IMR-90 (cell line): ENCODE measurements around the gene PTX4. TPM values are rescaled to one million over a fixed set of nuclear protein-coding genes. Genes with fewer than 3 reads are reported as not detected.

ENCODE experiments used
- ATAC-seq: fragments of 200-7000 bp; cut with Tn5 transposase; 2 replicates; pipeline ENCODE4 v1.9.1; 2020; ENCODE audit warnings: low read depth, mild to moderate bottlenecking, moderate library complexity
- BruUV-seq: library from RNA; stranded (reverse); fragments of 400-500 nt; replicated peaks from 2 replicates; lab custom pipeline; 2021; lab: Mats Ljungman, UMichigan
- CTCF ChIA-PET: fragments of 300-600 bp; formaldehyde crosslinking; extraction: SDS; loops from one replicate; lab custom pipeline; 2021; ENCODE audit warnings: antibody characterized with exemption; lab: Yijun Ruan, JAX
- POLR2A ChIA-PET: fragments of 300-600 bp; sonication (Branson Sonifier 250); formaldehyde crosslinking; loops from one replicate; lab custom pipeline; 2022; ENCODE audit warnings: antibody characterized with exemption; ENCODE audit not compliant: unreplicated experiment; lab: Charles Lee
- DNase-seq: peaks from one replicate; pipeline ENCODE4 v3.0.0; 2013
- H2AFZ ChIP-seq: replicated peaks from 2 replicates; pipeline ENCODE3; 2013; ENCODE audit warnings: low read length, mild to moderate bottlenecking; ENCODE audit not compliant: poor library complexity
- H2AK5ac ChIP-seq: 2 replicates; pipeline ENCODE4 v1.6.1; 2013; ENCODE audit warnings: low read depth, low read length, inconsistent platforms
- H2AK9ac ChIP-seq: replicated peaks from 2 replicates; pipeline ENCODE3; 2013; ENCODE audit warnings: mild to moderate bottlenecking, low read depth, low read length, moderate library complexity; ENCODE audit not compliant: poor library complexity
- H2BK120ac ChIP-seq: 2 replicates; pipeline ENCODE4 v1.6.1; 2013; ENCODE audit warnings: low read depth, low read length, inconsistent platforms
- H2BK15ac ChIP-seq: 3 replicates; pipeline ENCODE4 v1.6.1; 2013; ENCODE audit warnings: low read depth, low read length, inconsistent platforms
- H2BK20ac ChIP-seq: 2 replicates; pipeline ENCODE4 v1.6.1; 2013; ENCODE audit warnings: low read depth, mild to moderate bottlenecking, inconsistent platforms, low read length, moderate library complexity
- H2BK5ac ChIP-seq: 2 replicates; pipeline ENCODE4 v1.6.1; 2013; ENCODE audit warnings: mild to moderate bottlenecking, low read depth, low read length, inconsistent platforms; ENCODE audit not compliant: poor library complexity, severe bottlenecking
- H3K14ac ChIP-seq: replicated peaks from 2 replicates; pipeline ENCODE4 v1.6.1; 2013; ENCODE audit warnings: low read depth, low read length, inconsistent platforms
- H3K18ac ChIP-seq: 2 replicates; pipeline ENCODE4 v1.6.1; 2013; ENCODE audit warnings: low read depth, low read length, control low read depth
- H3K23ac ChIP-seq: 2 replicates; pipeline ENCODE4 v1.6.1; 2013; ENCODE audit warnings: low read depth, low read length, inconsistent platforms
- H3K27ac ChIP-seq: 2 replicates; pipeline ENCODE4 v1.5.1; 2013; ENCODE audit warnings: mild to moderate bottlenecking, control low read depth, low read length; ENCODE audit not compliant: insufficient read depth
- H3K27me3 ChIP-seq: 2 replicates; pipeline ENCODE4 v1.6.1; 2013; ENCODE audit warnings: low read length; ENCODE audit not compliant: control insufficient read depth, insufficient read depth
- H3K36me3 ChIP-seq: 2 replicates; pipeline ENCODE4 v1.6.1; 2013; ENCODE audit warnings: low read length, mixed read lengths; ENCODE audit not compliant: control insufficient read depth, insufficient read depth
- H3K4ac ChIP-seq: 2 replicates; pipeline ENCODE4 v1.6.1; 2013; ENCODE audit warnings: low read depth, low read length, inconsistent platforms
- H3K4me1 ChIP-seq: 2 replicates; pipeline ENCODE4 v1.6.1; 2013; ENCODE audit warnings: low read length, mixed read lengths; ENCODE audit not compliant: control insufficient read depth, insufficient read depth
- H3K4me2 ChIP-seq: 2 replicates; pipeline ENCODE4 v1.6.1; 2013; ENCODE audit warnings: low read depth, mild to moderate bottlenecking, control low read depth, low read length, moderate library complexity
- H3K4me3 ChIP-seq: 2 replicates; pipeline ENCODE4 v1.5.1; 2013; ENCODE audit warnings: low read depth, mild to moderate bottlenecking, control low read depth, low read length, moderate library complexity; ENCODE audit not compliant: insufficient read depth
- H3K56ac ChIP-seq: 2 replicates; pipeline ENCODE4 v1.6.1; 2013; ENCODE audit warnings: low read length, inconsistent platforms; ENCODE audit not compliant: insufficient read depth; ENCODE audit errors: extremely low read depth
- H3K79me1 ChIP-seq, 2 experiments: 2 replicates each; pipeline ENCODE4 v1.6.1; 2013; ENCODE audit warnings: low read length in 2 of 2, inconsistent platforms in 1 of 2, low read depth in 1 of 2
- H3K9ac ChIP-seq: 2 replicates; pipeline ENCODE4 v1.6.1; 2013; ENCODE audit warnings: low read depth, low read length, control low read depth
- H3K9me1 ChIP-seq: 2 replicates; pipeline ENCODE4 v1.6.1; 2013; ENCODE audit warnings: low read length, inconsistent platforms; ENCODE audit not compliant: insufficient read depth
- H3K9me3 ChIP-seq: 2 replicates; pipeline ENCODE4 v1.6.1; 2013; ENCODE audit warnings: low read length; ENCODE audit not compliant: control insufficient read depth, insufficient read depth
- H4K20me1 ChIP-seq: 2 replicates; pipeline ENCODE4 v1.6.1; 2013; ENCODE audit warnings: low read length, inconsistent platforms; ENCODE audit not compliant: insufficient read depth
- H4K5ac ChIP-seq: 2 replicates; pipeline ENCODE4 v1.6.1; 2013; ENCODE audit warnings: mild to moderate bottlenecking, low read depth, low read length, control low read depth
- H4K8ac ChIP-seq, 2 experiments: 2 replicates each; pipeline ENCODE4 v1.6.1; 2013; ENCODE audit warnings: low read depth in 2 of 2, low read length in 2 of 2, control low read depth in 1 of 2, inconsistent platforms in 1 of 2
- H4K91ac ChIP-seq: 2 replicates; pipeline ENCODE4 v1.6.1; 2013; ENCODE audit warnings: low read depth, low read length, inconsistent platforms; ENCODE audit not compliant: insufficient read depth
- BHLHE40 ChIP-seq: fragments of 150-350 bp; IDR thresholded peaks from 2 replicates; pipeline ENCODE4 v1.6.1; 2016; ENCODE audit warnings: mild to moderate bottlenecking, low read depth, low read length
- CEBPB ChIP-seq: IDR thresholded peaks from 2 replicates; pipeline ENCODE4 v1.6.1; 2012; ENCODE audit warnings: low read depth, low read length, improper control_type of control experiment
- CHD1 ChIP-seq: IDR thresholded peaks from 2 replicates; pipeline ENCODE4 v1.6.1; 2012; ENCODE audit warnings: low read depth, low read length, improper control_type of control experiment
- ELK1 ChIP-seq: fragments of 150-350 bp; IDR thresholded peaks from 2 replicates; pipeline ENCODE4 v1.6.1; 2016; ENCODE audit warnings: low read depth, mild to moderate bottlenecking, low read length, moderate library complexity, borderline replicate concordance
- FOS ChIP-seq: fragments of 150-350 bp; IDR thresholded peaks from 2 replicates; pipeline ENCODE4 v1.6.1; 2016; ENCODE audit warnings: low read depth, low read length
- MAFK ChIP-seq: IDR thresholded peaks from 2 replicates; pipeline ENCODE4 v1.6.1; 2012; ENCODE audit warnings: low read depth, low read length, improper control_type of control experiment
- MAZ ChIP-seq: IDR thresholded peaks from 2 replicates; pipeline ENCODE4 v1.6.1; 2012; ENCODE audit warnings: low read depth, mild to moderate bottlenecking, low read length, improper control_type of control experiment, moderate library complexity, borderline replicate concordance
- MXI1 ChIP-seq: IDR thresholded peaks from 2 replicates; pipeline ENCODE4 v1.6.1; 2012; ENCODE audit warnings: low read depth, mild to moderate bottlenecking, low read length, moderate library complexity, borderline replicate concordance
- NFE2L2 ChIP-seq: fragments of 150-350 bp; IDR thresholded peaks from 2 replicates; pipeline ENCODE4 v1.6.1; 2016; ENCODE audit warnings: low read depth, mild to moderate bottlenecking, low read length
- POLR2A ChIP-seq: IDR thresholded peaks from 2 replicates; pipeline ENCODE4 v1.6.1; 2012; ENCODE audit warnings: mild to moderate bottlenecking, low read depth, low read length
- RAD21 ChIP-seq: IDR thresholded peaks from 2 replicates; pipeline ENCODE4 v1.6.1; 2012; ENCODE audit warnings: low read length, improper control_type of control experiment
- RCOR1 ChIP-seq: IDR thresholded peaks from 2 replicates; pipeline ENCODE4 v1.6.1; 2012; ENCODE audit warnings: mild to moderate bottlenecking, low read length, improper control_type of control experiment; ENCODE audit not compliant: insufficient replicate concordance
- RFX5 ChIP-seq: IDR thresholded peaks from 2 replicates; pipeline ENCODE4 v1.8.0; 2012; ENCODE audit warnings: low read depth, mild to moderate bottlenecking, low read length, moderate library complexity
- SMC3 ChIP-seq: fragments of 150-350 bp; IDR thresholded peaks from 2 replicates; pipeline ENCODE4 v1.6.1; 2016; ENCODE audit warnings: low read depth, mild to moderate bottlenecking, antibody characterized with exemption, low read length, moderate library complexity
- USF2 ChIP-seq: fragments of 150-350 bp; IDR thresholded peaks from 2 replicates; pipeline ENCODE4 v1.6.1; 2017; ENCODE audit warnings: mild to moderate bottlenecking, antibody characterized with exemption, low read length, low read depth
- WGBS, 2 experiments: methylation state at CpG; one replicate each; pipeline versions ENCODE4 v1.1.5 to v1.1.7; 2013; ENCODE audit warnings: missing lambda C conversion rate in 2 of 2; ENCODE audit not compliant: insufficient read length in 1 of 2; ENCODE audit errors: extremely low coverage in 2 of 2; 5-methylcytosine and 5-hydroxymethylcytosine counted together
- dilution Hi-C: fragments of 300-500 bp; cut with HindIII; formaldehyde crosslinking; loops from one replicate; pipeline ENCODE4 v1.14.3; 2018; ENCODE audit warnings: low sequenced_read_pairs; ENCODE audit not compliant: unreplicated experiment
- in situ Hi-C: fragments of 300-500 bp; cut with MboI; formaldehyde crosslinking; loops from 3 replicates; pipeline ENCODE4 v1.14.3; 2019; ENCODE audit warnings: low sequenced_read_pairs, inconsistent platforms, mixed read lengths
- intact Hi-C: fragments of 100-400 bp; cut with micrococcal nuclease; formaldehyde crosslinking; loops from 2 replicates; pipeline ENCODE4 v1.10.0; 2022
- polyA plus RNA-seq, 3 experiments: library from polyadenylated mRNA; depleted of rRNA; stranded (reverse); fragments of >200 nt; gene quantifications; 2 replicates each; pipeline ENCODE4 v1.2.3, GENCODE V29; 2012; ENCODE audit warnings: low replicate concordance in 1 of 3
- total RNA-seq: library from RNA; depleted of rRNA; stranded (reverse); fragments of >200 nt; gene quantifications from 2 replicates; pipeline ENCODE4 v1.2.3, GENCODE V29; 2012
- TF ChIP-seq, protein P1 (sequence below): conservative IDR thresholded peaks from 2 replicates; pipeline ENCODE4 v1.5.1; 2012; ENCODE audit warnings: mild to moderate bottlenecking, low read depth, low read length, improper control_type of control experiment

Gene PTX4
- total and polyA plus RNA-seq, 2 of the 4 experiments (the other 2 are of a cell fraction) = 0.07 TPM; not detected in 1

DNA sequence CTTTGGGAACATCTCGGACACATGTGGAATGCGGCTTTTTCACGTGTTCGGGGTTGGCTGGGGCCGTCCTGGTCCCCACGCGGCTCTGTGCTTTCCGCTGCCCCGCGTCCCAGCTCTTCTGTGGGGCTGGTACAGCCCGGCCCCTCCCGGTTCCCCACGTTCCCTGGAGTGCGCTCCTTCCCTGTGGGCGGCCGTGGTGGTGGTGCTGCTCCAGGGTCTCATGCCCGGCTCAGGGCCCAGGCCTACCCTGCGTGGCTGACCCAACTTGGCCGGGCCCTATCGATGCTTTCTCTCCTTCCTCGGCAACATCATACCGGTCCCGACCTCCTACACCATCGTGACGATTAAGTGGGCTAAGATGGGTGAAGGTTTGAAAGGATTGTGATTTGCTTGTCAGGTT is 7.7 kb upstream of the PTX4 start:
- Histone ChIP-seq H4K20me1 (peaks cover 13% of the 10 kb centered on the region; the same call in 1 of the 2 replicates), H3K27ac (no peak overlapping the region), H3K18ac (no peak overlapping the region), H2BK5ac (no peak overlapping the region), H2BK120ac (no peak overlapping the region), H3K27me3 (no peaks in the 10 kb centered on the region), H3K4me2 (no peak overlapping the region), H4K5ac (no peak overlapping the region), H4K8ac (no peak overlapping the region), H3K4me3 (no peak overlapping the region), H2AFZ (no peak overlapping the region), H3K4ac (no peak overlapping the region), H2AK5ac (no peak overlapping the region), H3K4me1 (peaks cover 12% of the 10 kb centered on the region), H3K9ac (no peak overlapping the region), H3K56ac (no peak overlapping the region), H2AK9ac (no peak overlapping the region), H3K36me3 (peaks cover 42% of the 10 kb centered on the region), H3K23ac (no peak overlapping the region), H3K14ac (no peak overlapping the region), H3K79me1 (peaks cover 6 to 35% of the 10 kb centered on the region in 2 experiments), H3K9me3 (no peaks in the 10 kb centered on the region), H2BK15ac (no peak overlapping the region), H4K91ac (no peak overlapping the region), H2BK20ac (no peak overlapping the region), H3K9me1 (peaks cover 7% of the 10 kb centered on the region)
- CTCF ChIA-PET = no interaction called here
- POLR2A ChIA-PET = no interaction called here
- intact Hi-C loops (no loop called here), dilution Hi-C loops (no loop called here), in situ Hi-C loops (no loop called here)
- TF ChIP-seq RCOR1 = no peak
- TF ChIP-seq CHD1 = no peak
- TF ChIP-seq SMC3 = no peak
- TF ChIP-seq RAD21 = no peak
- TF ChIP-seq BHLHE40 = no peak
- no peak for TF ChIP-seq FOS
- TF ChIP-seq ELK1 = no peak
- TF ChIP-seq MXI1 = no peak
- TF ChIP-seq CEBPB = no peak
- TF ChIP-seq RFX5 = no peak
- no peak for TF ChIP-seq MAZ
- TF ChIP-seq POLR2A = no peak
- no peak for TF ChIP-seq MAFK
- TF ChIP-seq, protein P1, sequence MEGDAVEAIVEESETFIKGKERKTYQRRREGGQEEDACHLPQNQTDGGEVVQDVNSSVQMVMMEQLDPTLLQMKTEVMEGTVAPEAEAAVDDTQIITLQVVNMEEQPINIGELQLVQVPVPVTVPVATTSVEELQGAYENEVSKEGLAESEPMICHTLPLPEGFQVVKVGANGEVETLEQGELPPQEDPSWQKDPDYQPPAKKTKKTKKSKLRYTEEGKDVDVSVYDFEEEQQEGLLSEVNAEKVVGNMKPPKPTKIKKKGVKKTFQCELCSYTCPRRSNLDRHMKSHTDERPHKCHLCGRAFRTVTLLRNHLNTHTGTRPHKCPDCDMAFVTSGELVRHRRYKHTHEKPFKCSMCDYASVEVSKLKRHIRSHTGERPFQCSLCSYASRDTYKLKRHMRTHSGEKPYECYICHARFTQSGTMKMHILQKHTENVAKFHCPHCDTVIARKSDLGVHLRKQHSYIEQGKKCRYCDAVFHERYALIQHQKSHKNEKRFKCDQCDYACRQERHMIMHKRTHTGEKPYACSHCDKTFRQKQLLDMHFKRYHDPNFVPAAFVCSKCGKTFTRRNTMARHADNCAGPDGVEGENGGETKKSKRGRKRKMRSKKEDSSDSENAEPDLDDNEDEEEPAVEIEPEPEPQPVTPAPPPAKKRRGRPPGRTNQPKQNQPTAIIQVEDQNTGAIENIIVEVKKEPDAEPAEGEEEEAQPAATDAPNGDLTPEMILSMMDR = no peak
- TF ChIP-seq NFE2L2 = no peak
- no peak for TF ChIP-seq USF2
- DNase-seq (no peak), ATAC-seq (no peak)
- no TSS peak for BruUV-seq
- WGBS, 2 experiments = 95% methylated on average over 13 of the region's 25 CpGs; no CpG with 5 or more reads in 1 of the 2 experiments
